HuH-7.5 (cell line): Measurements from ENCODE around the gene CCL8.
A peak's percentile ranks its signal among the peaks of the same experiment; 100 is the strongest.
"Not testable (repeated sequence)": the region's sequence is repeated elsewhere in the genome, so short reads cannot be mapped to it uniquely, and the experiment has no call there.

Experiments used
- DNase-seq: peaks from one replicate; pipeline ENCODE4 v3.0.0; 2011; ENCODE audit warnings: low spot score

The CCL8 gene

DNA sequence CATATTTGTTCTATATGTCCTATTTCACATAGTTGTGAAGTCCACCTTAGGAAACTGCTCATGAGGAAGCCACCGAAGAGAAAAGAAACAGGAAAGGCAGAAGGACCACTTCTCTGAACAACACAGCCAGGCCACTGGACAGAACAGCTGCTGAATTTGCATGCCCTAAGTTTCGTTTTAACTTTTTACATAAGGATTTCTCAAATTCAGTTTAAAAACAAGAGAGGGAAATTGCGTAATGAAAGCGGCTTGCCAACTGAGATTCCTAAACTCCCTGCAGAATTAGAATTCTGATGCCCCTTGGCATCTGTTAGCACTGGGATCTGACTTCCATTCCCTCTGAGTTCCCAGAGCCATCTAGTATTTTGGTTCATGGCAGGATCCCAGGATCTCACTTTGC, 5.0 kb upstream of the CCL8 start:
- DNase-seq, result no peak

DNA sequence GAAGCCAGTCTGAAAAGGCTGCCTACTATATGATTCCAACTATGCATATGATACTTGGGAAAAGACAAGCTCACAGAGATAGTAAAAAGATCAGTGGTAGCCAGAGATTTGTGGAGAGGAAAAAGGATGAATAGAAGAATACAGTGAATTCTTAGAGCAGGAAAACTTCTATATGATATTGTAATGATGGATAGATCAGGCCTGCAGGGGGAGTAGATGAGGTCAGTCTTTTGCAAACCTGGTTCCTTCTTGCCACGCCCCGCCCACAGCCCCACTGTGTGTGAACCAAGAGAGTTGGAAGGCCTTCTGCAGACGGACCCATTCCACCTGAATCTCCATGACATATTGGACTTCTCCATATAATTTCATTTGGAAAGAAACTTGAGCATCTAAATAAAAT, 761 bp upstream of the CCL8 start:
- DNase-seq, result no peak

DNA sequence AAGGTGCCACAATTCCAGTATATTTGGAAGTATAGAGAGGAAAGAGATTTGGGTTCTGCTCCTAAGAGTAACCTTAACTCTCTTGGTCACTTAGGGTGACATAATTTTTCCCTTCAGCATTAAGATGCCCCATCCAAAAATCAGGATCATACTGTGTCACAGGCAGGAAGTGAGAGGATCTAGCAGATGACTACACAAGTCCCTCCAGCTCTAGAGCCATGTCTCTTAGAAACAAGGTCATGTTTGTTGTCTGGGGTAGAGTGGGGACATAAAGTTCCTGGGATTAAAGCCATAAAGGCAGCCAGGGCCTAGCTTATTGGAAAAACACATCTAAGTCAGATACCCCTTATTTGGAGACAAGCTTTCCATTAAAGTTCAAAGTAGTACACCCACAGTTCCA, 2.7 kb downstream of the CCL8 start:
- no peak for DNase-seq

DNA sequence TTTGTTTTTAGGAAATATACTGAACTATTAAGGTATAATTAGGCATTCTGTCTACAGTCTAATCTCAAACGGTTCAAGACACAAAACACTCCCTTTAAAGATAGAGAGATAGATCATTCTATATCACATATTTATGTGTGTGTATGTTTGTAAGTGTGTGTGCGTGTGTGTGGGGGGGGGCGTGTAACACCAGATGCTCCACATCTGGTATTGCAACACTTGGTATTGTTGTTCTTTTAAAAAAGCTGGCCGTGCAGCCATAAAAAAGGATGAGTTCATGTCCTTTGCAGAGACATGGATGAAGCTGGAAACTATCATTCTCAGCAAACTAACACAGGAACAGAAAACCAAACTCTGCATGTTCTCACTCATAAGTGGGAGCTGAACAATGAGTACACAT, 8.3 kb downstream of the CCL8 start:
- not testable (repeated sequence) for DNase-seq

DNA sequence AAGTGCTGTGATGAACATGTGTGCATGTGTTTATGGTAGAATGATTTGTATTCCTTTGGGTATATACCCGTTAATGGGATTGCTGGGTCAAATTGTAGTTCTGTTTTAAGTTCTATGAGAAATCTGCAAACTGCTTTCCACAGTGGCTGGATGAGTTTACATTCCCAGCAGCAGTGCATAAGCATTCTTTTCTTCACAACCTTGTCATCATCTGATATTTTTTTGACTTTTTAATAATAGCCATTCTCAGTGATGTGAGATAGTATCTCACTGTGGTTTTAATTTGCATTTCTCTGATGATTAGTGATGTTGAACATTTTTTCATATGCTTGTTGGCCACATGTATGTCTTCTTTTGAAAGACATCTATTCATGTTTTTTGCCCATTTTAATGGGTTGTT, 18.5 kb downstream of the CCL8 start:
- no peak for DNase-seq

DNA sequence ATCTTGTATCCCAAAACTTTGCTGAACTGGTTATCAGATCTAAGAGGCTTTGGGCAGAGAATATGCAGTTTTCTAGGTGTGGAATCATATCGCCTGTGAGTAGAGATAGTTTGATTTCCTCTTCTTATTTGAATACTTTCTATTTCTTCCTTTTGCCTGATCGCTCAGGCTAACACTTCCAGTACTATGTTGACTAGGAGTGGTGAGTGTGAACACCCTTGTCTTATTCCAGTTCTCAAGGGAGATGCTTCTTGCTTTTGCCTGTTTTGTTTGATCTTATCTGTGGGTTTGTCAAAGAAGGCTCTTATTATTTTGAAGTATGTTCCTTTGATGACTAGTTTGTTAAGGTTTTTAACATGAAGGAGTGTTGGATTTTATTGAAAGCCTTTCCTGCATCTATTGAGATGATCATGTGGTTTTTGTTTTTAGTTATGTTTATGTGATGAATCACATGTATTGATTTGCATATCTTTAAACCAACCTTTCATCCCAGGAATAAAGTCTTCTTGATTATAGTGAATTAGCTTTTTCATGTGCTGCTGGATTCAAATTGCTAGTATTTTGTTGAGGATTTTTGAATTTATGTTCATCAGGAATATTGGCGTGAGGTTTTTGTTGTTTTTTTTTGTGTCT, 20.0 kb downstream of the CCL8 start:
- DNase-seq, result no peak

DNA sequence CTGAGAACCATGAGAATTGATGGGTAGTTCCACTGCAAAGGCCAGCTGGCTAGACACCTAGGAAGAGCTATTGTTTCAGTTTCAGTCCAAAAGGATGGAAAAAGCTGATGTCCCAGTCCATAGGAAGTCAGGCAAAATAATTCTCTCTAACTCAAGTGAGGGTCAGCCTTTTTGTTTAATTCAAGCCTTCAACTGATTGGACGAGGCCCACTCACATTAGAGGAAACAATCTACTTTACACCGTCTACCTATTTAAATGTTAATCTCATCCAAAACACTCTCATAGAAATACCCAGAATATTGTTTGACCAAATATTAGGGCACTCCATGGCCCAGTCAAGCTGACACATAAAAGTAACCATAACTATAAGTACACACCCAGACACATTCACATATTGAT, 22.7 kb downstream of the CCL8 start:
- DNase-seq, result no peak

DNA sequence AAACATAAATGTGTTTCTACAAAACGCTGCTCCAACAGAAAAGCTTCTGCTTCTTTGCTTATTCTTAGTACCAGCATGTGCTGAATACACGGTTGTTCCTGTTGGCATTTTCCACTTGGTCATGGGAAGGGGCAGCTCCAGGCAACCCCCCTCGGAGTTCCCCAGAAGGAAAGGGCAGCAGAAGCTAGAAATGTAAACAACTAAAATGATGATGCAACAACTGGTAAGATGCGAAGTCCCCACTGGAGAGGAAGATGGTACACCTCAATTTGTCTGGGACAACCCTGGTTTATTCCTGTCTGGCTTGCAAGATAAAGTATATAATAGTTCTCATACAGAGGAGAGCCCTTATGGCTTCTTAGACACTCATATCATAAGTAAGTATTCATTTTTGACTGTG, 27.8 kb downstream of the CCL8 start:
- no peak for DNase-seq

DNA sequence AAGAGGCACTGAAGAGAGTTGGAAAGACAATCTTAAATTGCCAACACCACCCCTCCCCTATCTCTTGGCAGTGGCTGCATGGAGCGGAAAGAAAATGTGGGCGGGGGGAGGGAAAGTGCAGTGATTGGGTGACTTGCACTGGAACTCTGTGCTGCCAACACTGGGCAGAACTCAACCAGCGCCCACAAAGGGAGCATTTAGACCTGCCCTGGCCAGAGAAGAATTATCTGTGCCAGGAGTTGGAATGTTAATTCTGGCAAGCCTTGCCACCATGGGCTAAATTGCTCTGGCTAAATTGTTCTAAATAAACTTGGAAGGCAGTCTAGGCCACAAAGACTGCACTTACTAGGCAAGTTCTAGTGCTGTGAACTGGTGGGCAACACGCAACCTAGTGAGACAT, 30.5 kb downstream of the CCL8 start:
- DNase-seq, result no peak

DNA sequence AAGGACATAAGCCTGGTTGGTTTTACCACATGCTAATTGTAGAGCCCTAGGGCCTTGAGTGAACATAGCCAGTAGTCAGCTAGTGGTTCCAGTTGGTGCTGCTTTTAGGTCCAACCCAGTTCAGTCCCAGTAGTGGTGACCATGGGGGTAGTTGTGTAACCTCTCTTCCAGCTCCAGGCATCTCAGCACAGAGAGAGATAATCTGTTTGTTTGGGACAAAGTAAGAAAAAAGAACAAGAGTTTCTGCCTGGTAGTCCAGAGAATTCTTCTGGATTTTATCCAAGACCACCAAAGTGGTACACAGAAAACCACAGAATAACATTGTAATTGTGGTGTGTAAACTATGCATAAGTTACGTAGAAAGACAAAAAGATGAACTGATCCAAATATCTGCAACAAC, 31.9 kb downstream of the CCL8 start:
- no peak for DNase-seq

DNA sequence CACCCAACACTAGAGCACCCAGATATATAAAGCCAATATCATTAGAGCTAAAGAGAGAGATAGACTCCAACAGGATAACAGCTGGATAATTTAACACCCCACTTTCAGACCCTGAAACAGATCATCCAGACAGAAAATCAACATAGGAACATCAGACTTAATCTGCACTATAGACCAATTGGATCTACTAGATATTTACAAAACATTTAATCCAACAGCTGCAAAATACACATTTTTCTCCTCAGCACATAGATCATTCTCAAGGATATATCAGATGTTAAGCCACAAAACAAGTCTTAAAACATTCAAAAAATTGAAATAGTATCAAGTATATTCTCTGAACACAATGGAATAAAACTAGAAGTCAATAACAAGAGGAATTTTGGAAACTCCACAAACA, 33.0 kb downstream of the CCL8 start:
- DNase-seq, result no peak

DNA sequence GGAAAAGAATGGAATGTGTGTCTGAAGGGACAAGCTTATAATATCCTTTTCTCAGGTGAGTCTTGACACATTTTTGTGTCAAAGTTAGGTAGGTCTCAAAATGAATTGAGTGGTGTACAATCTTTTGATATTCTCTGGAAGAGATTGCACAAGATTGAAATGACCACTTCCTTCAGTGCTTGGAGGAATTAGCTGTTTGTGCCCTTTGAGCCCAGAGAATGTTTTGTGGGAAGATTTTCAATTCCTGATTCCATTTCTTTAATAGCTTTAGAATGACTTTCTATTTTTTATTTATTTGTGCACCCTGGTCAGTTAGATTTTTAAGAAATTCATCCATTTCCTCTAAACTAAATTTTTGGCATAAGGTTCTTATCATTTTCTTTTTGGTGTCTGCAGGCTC, 35.4 kb downstream of the CCL8 start:
- DNase-seq, result no peak

DNA sequence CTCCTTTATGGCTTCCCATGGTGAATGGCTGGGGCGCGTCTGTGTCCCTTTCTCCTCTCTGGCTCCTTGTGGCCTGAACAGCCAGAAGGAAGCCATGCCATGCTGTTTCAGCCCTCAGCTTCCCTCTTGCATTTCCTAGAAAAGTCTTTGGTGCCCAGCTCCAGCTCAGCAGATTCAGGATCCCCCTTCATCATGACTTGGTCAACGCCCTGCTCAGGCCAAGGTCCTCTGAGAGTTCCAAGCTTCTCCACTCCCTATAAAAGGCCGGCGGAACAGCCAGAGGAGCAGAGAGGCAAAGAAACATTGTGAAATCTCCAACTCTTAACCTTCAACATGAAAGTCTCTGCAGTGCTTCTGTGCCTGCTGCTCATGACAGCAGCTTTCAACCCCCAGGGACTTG, 37.0 kb downstream of the CCL8 start, which contains the start of gene CCL13:
TSS of gene CCL13 (plus strand) at position 287 of the 400 bp plus-strand sequence. CDS start at position 334, 47 bp downstream.
- DNase-seq, result no peak

DNA sequence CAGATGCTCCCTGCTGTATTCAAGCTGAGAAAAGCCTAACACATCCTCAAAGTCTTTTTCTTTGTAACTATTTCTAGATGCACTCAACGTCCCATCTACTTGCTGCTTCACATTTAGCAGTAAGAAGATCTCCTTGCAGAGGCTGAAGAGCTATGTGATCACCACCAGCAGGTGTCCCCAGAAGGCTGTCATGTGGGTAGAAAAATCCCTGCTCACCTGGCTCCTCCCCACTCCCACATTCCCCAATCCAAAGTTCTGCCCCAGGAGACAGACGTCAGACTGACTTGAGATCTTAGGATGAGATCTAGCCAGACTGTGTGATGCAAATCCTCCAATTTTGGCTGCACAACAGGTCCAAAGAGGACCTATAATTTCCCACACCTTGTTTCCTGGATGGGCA, 38.2 kb downstream of the CCL8 start:
- DNase-seq, result no peak

DNA sequence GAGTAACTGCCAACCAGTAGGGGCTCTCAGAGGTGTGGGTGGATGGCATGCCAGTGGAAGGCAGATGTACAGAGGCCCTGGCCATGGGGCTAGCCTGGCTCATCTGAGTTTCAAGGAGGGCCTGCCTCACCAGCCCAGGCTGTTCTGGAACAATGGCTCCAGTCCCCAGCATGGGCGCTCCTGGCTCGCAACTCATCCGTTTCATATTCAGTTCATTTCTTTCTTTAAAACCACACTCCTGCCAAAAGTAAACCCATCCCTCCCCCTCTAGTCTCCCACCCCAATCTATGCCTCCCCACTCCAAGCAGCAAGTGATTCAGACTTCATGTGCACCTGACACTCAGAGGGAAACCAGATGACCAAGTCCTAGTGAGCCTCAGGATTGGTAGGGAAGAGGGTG, 39.4 kb downstream of the CCL8 start:
- DNase-seq, result no peak

DNA sequence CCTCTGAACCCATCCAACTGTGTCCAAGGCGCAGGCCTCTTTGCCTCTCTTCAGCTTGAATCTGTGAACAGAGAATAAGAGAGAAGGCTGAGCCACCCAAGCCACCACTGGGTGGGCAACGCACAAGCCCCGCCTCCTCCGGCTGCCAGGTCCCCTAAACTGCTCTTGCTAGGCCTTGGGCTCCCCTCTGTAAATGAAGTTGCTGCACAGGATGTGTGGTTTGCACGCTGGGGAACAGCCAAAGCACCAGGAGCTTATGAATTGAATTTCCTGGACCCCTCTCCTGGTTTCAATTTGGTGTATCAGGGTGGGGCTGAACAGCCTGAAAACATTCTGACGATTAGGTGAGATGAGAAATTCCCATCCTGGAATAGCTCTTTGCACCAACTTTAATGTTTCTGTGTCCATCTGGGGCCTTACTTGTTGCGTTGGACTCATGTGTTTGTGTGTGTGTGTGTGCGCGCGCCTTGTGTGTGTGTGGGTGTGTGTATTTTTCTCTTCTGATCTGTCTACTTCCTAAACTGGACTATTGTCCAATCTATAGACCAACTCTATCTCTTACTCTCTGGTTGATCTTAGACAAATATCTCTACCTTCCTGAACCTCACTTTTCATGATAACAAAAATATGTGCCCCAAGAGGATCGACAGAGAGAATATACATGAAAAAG, 41.5 kb downstream of the CCL8 start:
- DNase-seq, result no peak

DNA sequence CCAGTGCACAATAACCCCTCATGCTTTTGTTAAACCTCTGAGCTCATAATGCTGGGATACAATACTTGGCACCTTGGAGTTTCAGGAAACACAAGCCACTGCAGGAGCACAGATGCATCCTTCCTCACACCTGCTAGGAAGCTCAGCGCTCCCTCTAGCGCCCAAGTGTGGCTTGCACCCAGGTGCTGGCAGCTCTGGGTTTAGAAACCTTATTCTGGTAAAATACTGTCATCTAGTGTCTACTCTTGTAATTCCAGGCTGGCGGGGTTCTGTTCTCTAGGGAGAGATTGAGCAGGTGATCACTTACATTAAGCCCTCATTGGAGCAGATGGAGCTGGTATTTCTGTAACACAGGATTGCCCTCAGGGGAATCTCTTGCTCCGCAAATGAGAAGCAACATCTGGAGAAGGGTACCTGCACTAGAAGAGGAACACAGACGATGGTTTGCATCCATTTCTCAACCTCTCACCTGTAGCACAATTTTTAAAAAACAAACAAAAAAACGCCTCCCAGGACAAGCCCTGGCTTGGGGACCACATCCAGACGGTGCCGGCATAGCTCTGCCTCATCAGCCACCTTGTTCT, 42.3 kb downstream of the CCL8 start:
- peak; percentile 33 for DNase-seq

DNA sequence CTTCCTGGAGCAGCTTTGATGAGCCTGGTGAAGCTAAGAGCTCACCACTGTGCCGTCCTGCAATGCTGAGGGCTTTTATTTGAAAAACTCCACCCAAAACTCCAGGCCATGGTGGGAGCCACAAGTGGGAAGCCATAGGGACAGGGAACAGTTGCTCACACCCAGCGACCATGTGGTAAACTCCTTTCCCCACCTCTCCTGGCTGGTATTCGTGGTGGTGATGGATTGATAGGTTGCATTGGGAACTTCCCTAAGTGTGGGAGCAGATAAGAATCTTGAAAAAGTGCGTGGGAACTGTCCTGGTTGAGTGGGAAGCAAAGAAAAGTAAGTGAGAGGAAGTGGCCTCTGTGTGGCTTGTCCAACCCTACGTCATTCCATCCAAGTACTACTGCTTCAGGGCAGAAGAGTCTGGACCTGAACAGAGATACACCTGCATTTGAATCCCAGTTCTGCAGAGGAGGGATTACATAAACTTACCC, 44.0 kb downstream of the CCL8 start, which contains the start of gene CCL1:
TSS of gene CCL1 (minus strand) at position 51 of the 479 bp plus-strand sequence. CDS start 72 bp downstream, outside the sequence.
- DNase-seq, result no peak

DNA sequence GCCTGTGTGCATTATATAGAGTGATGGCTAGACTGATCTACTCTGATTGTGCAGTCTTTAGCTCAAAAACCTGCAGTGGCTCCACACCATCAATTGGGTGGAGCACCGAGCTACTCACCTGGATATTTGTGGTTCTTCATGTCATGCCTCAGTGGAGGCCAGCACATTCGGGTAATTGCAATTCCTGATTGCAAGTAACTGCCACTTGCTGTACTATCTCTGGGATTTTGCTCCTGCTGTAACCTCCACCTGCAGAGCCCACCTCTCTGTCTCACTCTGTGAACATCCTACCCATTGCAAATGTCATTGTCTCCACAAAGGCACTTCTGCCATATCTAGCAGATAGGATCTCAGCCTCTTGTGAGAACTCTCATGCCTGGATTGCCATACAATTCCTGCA, 45.5 kb downstream of the CCL8 start:
- no peak for DNase-seq

DNA sequence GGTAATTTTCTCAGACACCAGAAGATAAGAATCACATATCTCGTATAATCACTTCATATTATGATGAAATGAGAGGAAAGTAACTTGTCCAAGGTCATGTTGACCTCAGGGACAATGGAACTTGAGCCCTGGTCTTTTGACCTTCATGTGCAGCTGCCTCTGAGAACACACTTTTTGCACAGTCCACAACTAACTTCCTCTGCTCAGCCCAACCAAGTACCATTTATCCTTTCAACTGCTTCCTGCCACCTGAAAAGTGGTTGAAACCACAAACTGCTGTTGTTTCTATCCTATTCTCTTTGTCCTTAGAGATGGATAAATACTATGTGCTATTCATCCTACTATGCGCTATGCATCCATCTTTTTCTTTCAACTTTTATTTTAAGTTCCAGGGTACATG, 46.1 kb downstream of the CCL8 start:
- DNase-seq, result no peak

DNA sequence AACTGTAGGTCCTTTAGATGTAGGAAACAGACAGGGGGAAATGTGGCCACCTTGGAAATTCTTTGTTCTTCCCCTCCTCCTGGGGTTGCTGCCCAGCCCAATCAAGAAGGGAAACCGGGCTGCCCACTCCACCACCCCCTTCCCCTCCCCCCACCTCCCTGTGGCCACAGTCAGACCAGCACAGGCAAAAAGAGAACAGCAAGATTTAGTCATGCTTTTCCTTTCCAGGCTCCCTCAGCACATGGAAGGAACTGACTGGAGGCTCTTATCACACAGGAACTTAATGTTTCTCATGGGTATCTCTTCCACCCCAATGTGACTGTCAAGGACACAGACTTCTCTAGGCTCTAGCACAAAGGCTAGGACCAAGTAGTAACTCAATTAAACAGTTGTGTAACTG, 46.8 kb downstream of the CCL8 start:
- DNase-seq, result no peak

DNA sequence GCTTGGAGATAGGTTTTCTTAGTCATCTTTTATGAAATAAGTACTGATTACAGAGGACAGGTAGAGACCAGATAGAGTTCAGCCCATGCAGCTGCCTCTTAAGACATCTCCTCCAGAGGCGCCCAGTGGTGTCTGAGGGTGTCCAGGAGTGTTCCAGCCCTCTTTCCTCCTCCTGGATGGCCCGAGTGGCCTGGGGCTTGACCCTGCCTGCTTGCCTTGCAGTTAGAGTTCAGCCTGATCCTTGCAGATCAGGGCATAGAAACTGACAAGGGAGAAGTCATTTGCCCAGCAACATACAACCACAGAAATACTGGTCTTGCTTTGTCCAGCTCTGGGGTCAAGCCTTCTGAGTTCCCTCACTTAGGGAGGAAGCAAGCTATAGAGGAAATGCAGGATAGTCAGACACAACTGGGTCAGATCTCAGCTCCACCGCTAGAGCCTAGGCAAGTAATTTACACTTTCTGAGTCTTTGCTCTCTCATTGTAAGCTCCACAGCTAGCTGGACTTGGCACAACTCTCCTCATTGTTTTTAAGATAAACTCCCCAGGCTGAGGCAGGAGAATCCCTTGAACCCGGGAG, 47.4 kb downstream of the CCL8 start:
- DNase-seq, result no peak
